ENCODE data around the gene BFSP2. TPM values are rescaled to one million over a fixed set of nuclear protein-coding genes. Genes with fewer than 3 reads are reported as not detected.

The BFSP2 gene
- total and polyA plus RNA-seq, 2 of the 4 experiments (the other 2 are of a cell fraction), result not detected

DNA sequence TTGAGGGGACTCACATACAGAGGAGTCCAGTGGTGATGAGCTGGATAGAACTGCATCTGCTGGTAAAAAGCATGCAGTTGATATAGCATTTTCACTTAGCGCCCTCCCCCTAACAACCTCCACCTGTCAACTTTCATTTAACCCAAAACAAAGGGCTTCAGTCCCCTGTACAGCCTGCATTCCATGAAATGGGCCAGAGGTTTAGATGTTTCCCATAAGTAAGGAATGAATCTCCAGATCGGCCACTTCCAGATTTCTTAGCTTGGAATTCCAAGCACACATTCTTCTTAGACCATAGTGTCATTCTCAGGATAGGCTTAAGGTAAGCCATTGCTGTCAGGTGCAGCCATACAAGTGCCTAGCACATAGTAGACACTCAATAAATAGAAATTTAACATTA is 32.9 kb upstream of the BFSP2 start:
- Histone ChIP-seq H2AFZ (replicated peaks; ENCODE audit: low read length, poor library complexity) (no peak overlapping the region), H3K4me3 (ENCODE audit: insufficient read depth, low read depth, low read length) (no peak overlapping the region), H4K20me1 (ENCODE audit: insufficient read depth, low read length) (no peaks in the 10 kb centered on the region)

More for the DNA sequence above, 32.9 kb upstream of the BFSP2 start:
- no peaks in the 10 kb centered on the region; the same call in 1 of the 2 replicates for H3K27me3 ChIP-seq (ENCODE audit: control insufficient read depth, insufficient read depth, low read length)
- ATAC-seq (ENCODE audit: low read depth) (no peak), DNase-seq (no peak)
- H3K56ac ChIP-seq (ENCODE audit: extremely low read depth, insufficient read depth, low read length), result no peak overlapping the region
- H3K79me1 ChIP-seq (ENCODE audit: low read depth in 1 of 2, low read length in 2 of 2), result no peaks in the 10 kb centered on the region
- in situ Hi-C loops (cut with MboI; ENCODE audit: low sequenced_read_pairs), result no loop called here
- H3K9ac ChIP-seq (ENCODE audit: low read depth, low read length), result no peak overlapping the region
- no peak overlapping the region for H2AK9ac ChIP-seq (replicated peaks; ENCODE audit: low read depth, low read length, poor library complexity)
- no peak overlapping the region for H3K18ac ChIP-seq (ENCODE audit: low read depth, low read length)
- no peak overlapping the region for H2BK20ac ChIP-seq (ENCODE audit: low read depth, low read length)
- no peak overlapping the region for H3K23ac ChIP-seq (ENCODE audit: low read depth, low read length)
- CTCF ChIA-PET, result interaction anchor here (0.5 kb wide), 1 partner anchor 9 kb away, joined by 9 read pairs; no protein-coding TSS in a partner anchor
- no CpG with 5 or more reads among the region's 2 CpGs for WGBS, 2 experiments (ENCODE audit: extremely low coverage in 2 of 2, insufficient read length in 1 of 2)
- dilution Hi-C loops (cut with HindIII; ENCODE audit: low sequenced_read_pairs, unreplicated experiment), result no loop called here
- H3K27ac ChIP-seq (ENCODE audit: insufficient read depth, low read length), result no peak overlapping the region
- H3K14ac ChIP-seq (replicated peaks; ENCODE audit: low read depth, low read length), result no peak overlapping the region
- no peaks in the 10 kb centered on the region for H3K9me1 ChIP-seq (ENCODE audit: insufficient read depth, low read length)
- H2BK5ac ChIP-seq (ENCODE audit: low read depth, low read length, poor library complexity, severe bottlenecking), result no peak overlapping the region
- H3K4ac ChIP-seq (ENCODE audit: low read depth, low read length), result no peak overlapping the region
- no peak overlapping the region for H2AK5ac ChIP-seq (ENCODE audit: low read depth, low read length)
- no TSS peak for BruUV-seq (replicated peaks)
- no peak overlapping the region for H2BK15ac ChIP-seq (ENCODE audit: low read depth, low read length)
- TF ChIP-seq NFE2L2 (IDR thresholded peaks at IDR 0.05; ENCODE audit: low read depth, low read length), result no peak
- TF ChIP-seq, protein P1, sequence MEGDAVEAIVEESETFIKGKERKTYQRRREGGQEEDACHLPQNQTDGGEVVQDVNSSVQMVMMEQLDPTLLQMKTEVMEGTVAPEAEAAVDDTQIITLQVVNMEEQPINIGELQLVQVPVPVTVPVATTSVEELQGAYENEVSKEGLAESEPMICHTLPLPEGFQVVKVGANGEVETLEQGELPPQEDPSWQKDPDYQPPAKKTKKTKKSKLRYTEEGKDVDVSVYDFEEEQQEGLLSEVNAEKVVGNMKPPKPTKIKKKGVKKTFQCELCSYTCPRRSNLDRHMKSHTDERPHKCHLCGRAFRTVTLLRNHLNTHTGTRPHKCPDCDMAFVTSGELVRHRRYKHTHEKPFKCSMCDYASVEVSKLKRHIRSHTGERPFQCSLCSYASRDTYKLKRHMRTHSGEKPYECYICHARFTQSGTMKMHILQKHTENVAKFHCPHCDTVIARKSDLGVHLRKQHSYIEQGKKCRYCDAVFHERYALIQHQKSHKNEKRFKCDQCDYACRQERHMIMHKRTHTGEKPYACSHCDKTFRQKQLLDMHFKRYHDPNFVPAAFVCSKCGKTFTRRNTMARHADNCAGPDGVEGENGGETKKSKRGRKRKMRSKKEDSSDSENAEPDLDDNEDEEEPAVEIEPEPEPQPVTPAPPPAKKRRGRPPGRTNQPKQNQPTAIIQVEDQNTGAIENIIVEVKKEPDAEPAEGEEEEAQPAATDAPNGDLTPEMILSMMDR (conservative IDR thresholded peaks at IDR 0.05; ENCODE audit: low read depth, low read length), result no peak
- no peak for TF ChIP-seq POLR2A (IDR thresholded peaks at IDR 0.05; ENCODE audit: low read depth, low read length)
- TF ChIP-seq MAFK (IDR thresholded peaks at IDR 0.05; ENCODE audit: low read depth, low read length), result no peak
- TF ChIP-seq, protein P2, sequence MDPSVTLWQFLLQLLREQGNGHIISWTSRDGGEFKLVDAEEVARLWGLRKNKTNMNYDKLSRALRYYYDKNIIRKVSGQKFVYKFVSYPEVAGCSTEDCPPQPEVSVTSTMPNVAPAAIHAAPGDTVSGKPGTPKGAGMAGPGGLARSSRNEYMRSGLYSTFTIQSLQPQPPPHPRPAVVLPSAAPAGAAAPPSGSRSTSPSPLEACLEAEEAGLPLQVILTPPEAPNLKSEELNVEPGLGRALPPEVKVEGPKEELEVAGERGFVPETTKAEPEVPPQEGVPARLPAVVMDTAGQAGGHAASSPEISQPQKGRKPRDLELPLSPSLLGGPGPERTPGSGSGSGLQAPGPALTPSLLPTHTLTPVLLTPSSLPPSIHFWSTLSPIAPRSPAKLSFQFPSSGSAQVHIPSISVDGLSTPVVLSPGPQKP (IDR thresholded peaks at IDR 0.05; ENCODE audit: borderline replicate concordance, low read depth, low read length), result no peak
- TF ChIP-seq MXI1 (IDR thresholded peaks at IDR 0.05; ENCODE audit: borderline replicate concordance, low read depth, low read length), result no peak
- TF ChIP-seq MAZ (IDR thresholded peaks at IDR 0.05; ENCODE audit: borderline replicate concordance, low read depth, low read length), result no peak
- TF ChIP-seq SMC3 (IDR thresholded peaks at IDR 0.05; ENCODE audit: low read depth, low read length), result no peak
- no peak for TF ChIP-seq CEBPB (IDR thresholded peaks at IDR 0.05; ENCODE audit: low read depth, low read length)
- TF ChIP-seq, protein P3, sequence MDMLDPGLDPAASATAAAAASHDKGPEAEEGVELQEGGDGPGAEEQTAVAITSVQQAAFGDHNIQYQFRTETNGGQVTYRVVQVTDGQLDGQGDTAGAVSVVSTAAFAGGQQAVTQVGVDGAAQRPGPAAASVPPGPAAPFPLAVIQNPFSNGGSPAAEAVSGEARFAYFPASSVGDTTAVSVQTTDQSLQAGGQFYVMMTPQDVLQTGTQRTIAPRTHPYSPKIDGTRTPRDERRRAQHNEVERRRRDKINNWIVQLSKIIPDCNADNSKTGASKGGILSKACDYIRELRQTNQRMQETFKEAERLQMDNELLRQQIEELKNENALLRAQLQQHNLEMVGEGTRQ (IDR thresholded peaks at IDR 0.05; ENCODE audit: low read depth, low read length), result no peak
- TF ChIP-seq CHD1 (IDR thresholded peaks at IDR 0.05; ENCODE audit: low read depth, low read length), result no peak
- no peak overlapping the region for H2BK120ac ChIP-seq (ENCODE audit: low read depth, low read length)
- H3K4me2 ChIP-seq (ENCODE audit: low read depth, low read length), result no peak overlapping the region
- no peaks in the 10 kb centered on the region for H3K36me3 ChIP-seq (ENCODE audit: control insufficient read depth, insufficient read depth, low read length)
- no peaks in the 10 kb centered on the region for H3K9me3 ChIP-seq (ENCODE audit: control insufficient read depth, insufficient read depth, low read length)
- no peak overlapping the region for H4K91ac ChIP-seq (ENCODE audit: insufficient read depth, low read depth, low read length)
- H4K5ac ChIP-seq (ENCODE audit: low read depth, low read length), result no peak overlapping the region
- intact Hi-C loops (cut with micrococcal nuclease), result no loop called here
- POLR2A ChIA-PET (ENCODE audit: unreplicated experiment), result no interaction called here
- H3K4me1 ChIP-seq (ENCODE audit: control insufficient read depth, insufficient read depth, low read length), result no peaks in the 10 kb centered on the region
- H4K8ac ChIP-seq (ENCODE audit: low read depth in 2 of 2, low read length in 2 of 2), result no peak overlapping the region
